HepG2 (cell line): ENCODE results near the gene PLEKHN1. TPM values are rescaled to one million over a fixed set of nuclear protein-coding genes. Genes with fewer than 3 reads are reported as not detected.

Experiments used
- ATF6 ChIP-seq: sonication (generic); formaldehyde crosslinking; conservative IDR thresholded peaks from 2 replicates; pipeline ENCODE4 v1.4.0; 2020; ENCODE audit warnings: missing genetic modification reagents
- BHLHE40 ChIP-seq: IDR thresholded peaks from 2 replicates; pipeline ENCODE4 v1.6.1; 2011; ENCODE audit warnings: low read length, improper control_type of control experiment
- CBX5 ChIP-seq: sonication (generic); formaldehyde crosslinking; IDR thresholded peaks from 2 replicates; pipeline ENCODE4 v1.4.0; 2020; ENCODE audit warnings: missing genetic modification reagents, borderline replicate concordance
- EP300 ChIP-seq, 3 experiments: sonication (generic) in 1 of 3; formaldehyde crosslinking in 1 of 3; IDR thresholded peaks; 2 replicates each; pipeline versions ENCODE4 v1.5.1 to v1.6.1; 2011 to 2020; ENCODE audit warnings: low read depth in 2 of 3, low read length in 2 of 3, borderline replicate concordance in 1 of 3, improper control_type of control experiment in 1 of 3, mild to moderate bottlenecking in 1 of 3, missing genetic modification reagents in 1 of 3, moderate library complexity in 1 of 3
- FIP1L1 ChIP-seq: fragments of 200-400 bp; formaldehyde crosslinking; IDR thresholded peaks from 2 replicates; pipeline ENCODE4 v1.6.1; 2018; ENCODE audit warnings: low read depth, mild to moderate bottlenecking, low read length, moderate library complexity, borderline replicate concordance; ENCODE audit not compliant: insufficient read depth
- HIVEP1 ChIP-seq: sonication (generic); formaldehyde crosslinking; IDR thresholded peaks from 2 replicates; pipeline ENCODE4 v1.4.0; 2020; ENCODE audit warnings: mild to moderate bottlenecking, missing genetic modification reagents
- KDM3A ChIP-seq: IDR thresholded peaks from 2 replicates; pipeline ENCODE4 v1.6.1; 2018; ENCODE audit warnings: low read depth, missing compliant biosample characterization
- SAFB2 ChIP-seq: sonication (generic); formaldehyde crosslinking; IDR thresholded peaks from 2 replicates; pipeline ENCODE4 v1.5.1; 2020; ENCODE audit warnings: missing genetic modification reagents, low read depth, mild to moderate bottlenecking, borderline replicate concordance
- SYNCRIP ChIP-seq: fragments of 200-400 bp; formaldehyde crosslinking; IDR thresholded peaks from 2 replicates; pipeline ENCODE4 v1.6.1; 2018; ENCODE audit warnings: mild to moderate bottlenecking, low read depth, low read length; ENCODE audit not compliant: insufficient read depth
- TEAD3 ChIP-seq: optimal IDR thresholded peaks from 2 replicates; pipeline ENCODE3; 2016; ENCODE audit warnings: borderline replicate concordance
- ZNF234 ChIP-seq: sonication (generic); formaldehyde crosslinking; conservative IDR thresholded peaks from 2 replicates; pipeline ENCODE4 v1.5.1; 2020; ENCODE audit warnings: mild to moderate bottlenecking, missing genetic modification reagents
- ZNF274 ChIP-seq: sonication (generic); formaldehyde crosslinking; IDR thresholded peaks from 2 replicates; pipeline ENCODE4 v1.5.1; 2020; ENCODE audit warnings: mild to moderate bottlenecking, missing genetic modification reagents
- ZNF451 ChIP-seq: sonication (generic); formaldehyde crosslinking; IDR thresholded peaks from 2 replicates; pipeline ENCODE4 v1.5.0; 2020; ENCODE audit warnings: mild to moderate bottlenecking, missing genetic modification reagents
- ZNF589 ChIP-seq: sonication (generic); formaldehyde crosslinking; conservative IDR thresholded peaks from 2 replicates; pipeline ENCODE4 v1.8.0; 2022; ENCODE audit warnings: mild to moderate bottlenecking, moderate library complexity, missing genetic modification reagents
- polyA plus RNA-seq, 8 experiments: library from polyadenylated mRNA; depleted of rRNA in 3 of 8; stranded (reverse) in 7 of 8; unstranded in 1 of 8; fragments of >200 nt; fragmentation: Illumina TruSeq in 4 of 8; extraction: Trizol in 4 of 8; gene quantifications; 2 replicates each; pipeline versions ENCODE4 v1.2.1 to v1.2.3, GENCODE V29; 2011 to 2016; ENCODE audit warnings: low read depth in 4 of 8, missing spikeins in 1 of 8, mixed read lengths in 1 of 8; ENCODE audit not compliant: insufficient read depth in 1 of 8
- total RNA-seq, 5 experiments: library from RNA; depleted of rRNA; stranded (reverse); fragments of >200 nt; fragmentation: Illumina TruSeq; extraction: Trizol; gene quantifications; 2 replicates each; pipeline ENCODE4 v1.2.3, GENCODE V29; 2016; ENCODE audit warnings: low read depth in 1 of 5
- TF ChIP-seq, protein P1 (sequence below): sonication (generic); formaldehyde crosslinking; IDR thresholded peaks from 2 replicates; pipeline ENCODE4 v1.4.0; 2020; ENCODE audit warnings: mild to moderate bottlenecking, missing genetic modification reagents
- TF ChIP-seq, protein P2 (sequence below): sonication (generic); formaldehyde crosslinking; conservative IDR thresholded peaks from 2 replicates; pipeline ENCODE4 v1.8.0; 2022; ENCODE audit warnings: low read depth, missing genetic modification reagents

The PLEKHN1 gene
- total and polyA plus RNA-seq, 2 of the 13 experiments (the other 11 are each of a cell fraction or from before 2014, with no cell fraction given): 0.42 to 0.58 TPM

GRCh38 chr1:999725-1000356 is 33.6 kb downstream of the PLEKHN1 start, which contains the start of gene HES4 (continued):
- TF ChIP-seq ATF6 (CRISPR knock-in tag): no peak
- peak; percentile 60 for TF ChIP-seq TEAD3 (CRISPR knock-in tag)
- 0 out of 2 replicates have a peak, but pooled peaks have one; percentile 14 for TF ChIP-seq KDM3A (CRISPR knock-in tag)
- no peak for TF ChIP-seq ZNF274 (CRISPR knock-in tag)
- no peak for TF ChIP-seq ZNF589 (CRISPR knock-in tag)
- TF ChIP-seq FIP1L1: 0 out of 2 replicates have a peak, but pooled peaks have one; percentile 18
- TF ChIP-seq, protein P1, sequence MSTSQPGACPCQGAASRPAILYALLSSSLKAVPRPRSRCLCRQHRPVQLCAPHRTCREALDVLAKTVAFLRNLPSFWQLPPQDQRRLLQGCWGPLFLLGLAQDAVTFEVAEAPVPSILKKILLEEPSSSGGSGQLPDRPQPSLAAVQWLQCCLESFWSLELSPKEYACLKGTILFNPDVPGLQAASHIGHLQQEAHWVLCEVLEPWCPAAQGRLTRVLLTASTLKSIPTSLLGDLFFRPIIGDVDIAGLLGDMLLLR (CRISPR knock-in tag): 0 out of 2 replicates have a peak, but pooled peaks have one; percentile 11
- TF ChIP-seq CBX5 (CRISPR knock-in tag): no peak
- TF ChIP-seq SYNCRIP: no peak
- no peak for TF ChIP-seq EP300 (IDR thresholded peaks at IDR 0.05; ENCODE audit: low read depth in 2 of 2, low read length in 2 of 2)
- no peak for TF ChIP-seq EP300 (CRISPR knock-in tag; IDR thresholded peaks at IDR 0.05; ENCODE audit: borderline replicate concordance)
- peak; percentile 55; the same call in 1 of the 2 replicates for TF ChIP-seq BHLHE40
- TF ChIP-seq, protein P2, sequence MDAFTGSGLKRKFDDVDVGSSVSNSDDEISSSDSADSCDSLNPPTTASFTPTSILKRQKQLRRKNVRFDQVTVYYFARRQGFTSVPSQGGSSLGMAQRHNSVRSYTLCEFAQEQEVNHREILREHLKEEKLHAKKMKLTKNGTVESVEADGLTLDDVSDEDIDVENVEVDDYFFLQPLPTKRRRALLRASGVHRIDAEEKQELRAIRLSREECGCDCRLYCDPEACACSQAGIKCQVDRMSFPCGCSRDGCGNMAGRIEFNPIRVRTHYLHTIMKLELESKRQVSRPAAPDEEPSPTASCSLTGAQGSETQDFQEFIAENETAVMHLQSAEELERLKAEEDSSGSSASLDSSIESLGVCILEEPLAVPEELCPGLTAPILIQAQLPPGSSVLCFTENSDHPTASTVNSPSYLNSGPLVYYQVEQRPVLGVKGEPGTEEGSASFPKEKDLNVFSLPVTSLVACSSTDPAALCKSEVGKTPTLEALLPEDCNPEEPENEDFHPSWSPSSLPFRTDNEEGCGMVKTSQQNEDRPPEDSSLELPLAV (CRISPR knock-in tag): 0 out of 2 replicates have a peak, but pooled peaks have one; percentile 55
- TF ChIP-seq HIVEP1 (CRISPR knock-in tag): 0 out of 2 replicates have a peak, but pooled peaks have one; percentile 20
- TF ChIP-seq SAFB2: 0 out of 2 replicates have a peak, but pooled peaks have one; percentile 18
- TF ChIP-seq ZNF451: no peak
- TF ChIP-seq ZNF234 (CRISPR knock-in tag): 0 out of 2 replicates have a peak, but pooled peaks have one; percentile 53
- TF ChIP-seq, all 625 proteins: peak for 71
